HG03521 (cell line): ENCODE results near the gene YBX3.
"Not testable (repeated sequence)": the region's sequence is repeated elsewhere in the genome, so short reads cannot be mapped to it uniquely, and the experiment has no call there.

Source experiments
- ATAC-seq: cut with Tn5 transposase; IDR thresholded peaks from one replicate; pipeline ENCODE4 v1.9.1; 2021; ENCODE audit warnings: mild to moderate bottlenecking, moderate library complexity; ENCODE audit not compliant: unreplicated experiment

YBX3 gene

DNA sequence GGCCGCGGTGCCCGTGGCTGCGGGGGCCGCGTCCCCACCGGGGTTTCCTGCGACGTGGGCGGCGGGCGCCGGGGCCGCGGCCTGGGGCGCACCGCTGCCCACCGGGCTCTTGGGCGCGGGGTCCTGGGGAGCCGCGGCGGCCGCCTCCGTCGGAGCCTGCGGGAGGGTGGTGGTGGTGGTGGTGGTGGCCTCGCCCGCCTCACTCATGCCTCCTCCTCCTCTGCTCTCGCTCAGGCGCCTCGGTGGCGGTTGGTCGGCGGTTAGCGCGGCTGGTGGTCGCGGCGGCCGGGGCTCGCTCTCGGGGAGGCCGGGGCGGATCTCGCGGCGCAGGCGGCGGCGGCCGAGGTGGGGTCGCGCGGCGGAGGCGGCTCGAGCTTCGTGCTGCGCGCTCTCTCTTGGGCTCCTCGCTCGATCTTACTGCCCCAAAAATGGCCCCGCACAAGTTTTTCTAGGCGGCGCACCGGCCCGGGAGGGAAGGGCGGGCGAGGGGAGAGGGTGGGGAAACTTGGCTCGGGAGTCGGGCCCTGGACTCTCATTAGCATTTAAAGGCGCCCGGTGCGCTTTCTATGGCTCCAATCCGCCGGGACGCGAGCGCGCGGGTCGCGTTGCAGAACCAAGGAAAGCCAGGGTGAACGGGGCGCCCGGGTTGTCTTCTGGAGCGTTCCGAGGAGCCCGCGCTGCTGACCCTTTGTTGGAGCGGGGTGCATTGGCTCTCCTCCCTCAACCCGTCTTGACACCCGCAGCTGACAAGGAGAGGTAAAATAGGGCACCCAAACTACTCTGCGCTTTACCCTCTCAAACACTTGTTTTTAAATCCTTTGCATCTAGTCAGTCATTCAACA, at the start of gene YBX3:
YBX3 (minus strand) TSS at position 419 of the 842 bp plus-strand sequence; CDS start at position 207, 212 bp downstream.
- peak; percentile 47 for ATAC-seq

GRCh38 chr12:10771132-10771733, 48.1 kb upstream of the YBX3 start:
- no peak for ATAC-seq

- no peak for ATAC-seq
Observed at GRCh38 chr12:10759657-10760056, 36.5 kb upstream of the YBX3 start.

- ATAC-seq: no peak
Observed at GRCh38 chr12:10756194-10756593, 33.1 kb upstream of the YBX3 start.

DNA sequence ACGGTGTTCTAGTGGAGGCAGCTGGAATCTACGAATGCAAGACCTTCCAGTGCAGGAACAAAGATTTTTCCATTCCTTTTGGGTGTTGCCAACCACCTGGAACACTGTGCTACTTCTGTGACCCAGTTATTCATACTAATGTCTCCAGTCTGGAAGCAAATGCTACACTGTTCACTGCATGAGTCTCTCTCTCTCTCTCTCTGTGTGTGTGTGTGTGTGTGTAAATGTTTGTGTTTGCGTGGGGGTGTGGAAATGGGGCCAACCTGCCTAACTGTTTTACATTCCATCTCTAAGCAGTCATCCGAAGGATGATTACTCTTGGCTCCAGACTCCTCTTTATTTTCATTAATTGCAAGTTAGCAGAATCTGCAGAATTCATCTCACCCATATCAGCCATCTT, 29.9 kb upstream of the YBX3 start:
- ATAC-seq: no peak

DNA sequence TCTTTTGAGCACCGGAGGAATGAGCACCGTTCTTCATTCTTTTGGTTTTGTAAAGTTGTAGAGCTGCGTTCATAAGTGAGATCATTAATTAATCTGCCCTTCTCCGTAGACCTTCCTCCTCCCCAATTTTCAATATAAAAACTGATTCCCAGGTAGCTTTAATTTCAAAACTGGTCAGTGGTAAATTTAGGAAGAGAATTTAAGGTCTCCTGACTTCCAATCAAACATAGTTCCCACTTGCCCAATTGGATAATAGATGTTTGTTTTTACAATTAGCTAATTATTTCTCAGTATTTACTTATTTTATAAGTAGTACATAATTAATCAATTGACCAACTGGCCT, 27.2 kb upstream of the YBX3 start:
- ATAC-seq: no peak

DNA sequence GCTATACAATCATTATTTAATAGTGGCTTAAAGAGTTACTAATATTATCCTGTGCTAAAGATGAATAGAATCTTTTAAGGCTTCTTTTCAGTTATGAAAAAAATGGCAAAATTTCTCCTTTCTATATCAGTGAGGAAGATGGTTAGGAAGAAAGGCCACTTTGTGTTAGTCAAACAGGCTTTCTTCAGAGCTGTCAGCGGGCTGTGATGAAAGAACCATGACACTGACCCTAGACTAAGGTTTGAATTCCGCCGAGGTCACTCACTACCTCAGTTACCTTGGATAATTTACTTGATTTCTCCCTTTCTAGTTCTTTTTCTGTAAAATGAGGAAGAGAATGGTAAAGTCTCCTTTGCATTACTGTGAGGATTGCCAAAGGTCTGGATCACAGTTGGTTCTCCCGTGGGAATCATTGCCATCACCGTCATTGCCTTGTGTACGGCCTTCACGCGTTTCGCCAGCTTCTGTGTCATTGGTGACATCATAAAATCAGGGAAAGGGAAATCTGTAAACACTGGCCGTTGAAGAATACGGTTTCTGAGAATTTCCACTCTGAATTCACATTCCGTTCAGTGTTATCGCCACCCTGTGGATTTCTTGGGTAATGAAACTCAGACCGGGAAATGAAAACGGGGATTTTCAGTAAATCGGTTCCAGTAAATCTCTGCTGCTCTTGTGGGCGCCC, 26.7 kb upstream of the YBX3 start:
- peak; percentile 74 for ATAC-seq

GRCh38 chr12:10747730-10748129, 24.6 kb upstream of the YBX3 start:
- ATAC-seq: no peak

- ATAC-seq: not testable (repeated sequence)
Observed at GRCh38 chr12:10743420-10743819, 20.3 kb upstream of the YBX3 start.

GRCh38 chr12:10741845-10742244, 18.7 kb upstream of the YBX3 start:
- ATAC-seq: no peak

- no peak for ATAC-seq
Observed at GRCh38 chr12:10740182-10740581, 17.1 kb upstream of the YBX3 start.

GRCh38 chr12:10739157-10740118, 16.3 kb upstream of the YBX3 start:
- ATAC-seq: no peak

GRCh38 chr12:10737249-10737648, 14.1 kb upstream of the YBX3 start:
- ATAC-seq: no peak

GRCh38 chr12:10736463-10736862, 13.3 kb upstream of the YBX3 start:
- ATAC-seq: no peak

DNA sequence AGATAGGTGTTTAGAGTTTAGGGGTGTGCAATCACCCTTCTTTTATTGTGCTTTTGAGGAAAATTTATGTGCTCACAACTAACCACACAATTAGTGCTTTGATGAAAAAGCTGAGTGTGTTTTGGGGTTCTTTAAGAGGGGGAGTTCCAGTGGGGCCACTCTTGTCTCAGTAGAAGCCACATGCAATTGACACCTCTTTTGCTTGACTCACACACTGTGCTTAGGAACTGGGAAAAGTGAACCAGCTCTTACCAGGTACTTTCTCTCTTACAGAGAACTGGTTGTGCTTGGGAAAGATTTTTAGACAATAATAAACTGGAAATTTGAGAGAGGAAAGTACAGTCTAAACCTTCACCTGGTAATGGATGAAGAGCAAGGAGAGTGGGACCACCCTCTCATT, 12.3 kb upstream of the YBX3 start:
- ATAC-seq: no peak

DNA sequence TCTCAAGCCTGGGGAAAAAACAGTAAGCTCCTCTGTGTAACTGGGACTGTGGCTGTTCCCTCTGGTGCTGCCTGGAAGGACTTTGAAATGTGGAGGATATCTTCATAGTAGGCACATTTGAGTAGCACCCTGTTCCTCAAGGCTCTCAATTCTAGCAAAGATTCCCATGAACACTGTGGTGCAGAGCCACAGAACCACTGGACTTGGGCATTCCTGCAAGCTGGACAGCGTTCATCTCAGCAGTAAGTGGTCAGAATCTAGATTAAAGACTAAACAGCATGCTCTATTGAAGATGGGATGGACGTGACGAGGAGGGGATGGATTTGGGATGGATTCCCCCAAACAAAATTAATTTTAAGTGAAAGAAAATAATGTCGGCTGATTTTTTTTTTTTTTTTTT, 9.4 kb upstream of the YBX3 start:
- no peak for ATAC-seq

DNA sequence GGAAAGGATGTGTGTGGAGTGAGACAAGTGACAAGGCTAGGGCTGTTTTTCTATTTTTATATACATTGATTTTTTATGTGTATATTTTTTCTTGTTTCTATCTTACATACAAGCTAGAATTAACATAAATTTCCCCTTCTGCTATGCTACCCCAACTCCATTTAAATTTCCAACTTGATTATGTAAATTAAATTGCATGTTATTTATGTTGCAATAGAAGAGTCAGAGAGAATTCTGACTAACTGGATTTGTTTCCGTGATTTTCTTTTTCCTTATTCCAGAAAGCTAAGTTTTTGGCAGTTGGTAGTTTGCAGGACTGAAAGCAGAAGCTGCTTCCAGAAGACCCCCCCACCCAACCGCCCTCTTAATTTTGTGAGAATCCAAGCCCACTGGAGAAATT, 8.9 kb upstream of the YBX3 start:
- no peak for ATAC-seq

GRCh38 chr12:10730559-10730958, 7.4 kb upstream of the YBX3 start:
- ATAC-seq: no peak

DNA sequence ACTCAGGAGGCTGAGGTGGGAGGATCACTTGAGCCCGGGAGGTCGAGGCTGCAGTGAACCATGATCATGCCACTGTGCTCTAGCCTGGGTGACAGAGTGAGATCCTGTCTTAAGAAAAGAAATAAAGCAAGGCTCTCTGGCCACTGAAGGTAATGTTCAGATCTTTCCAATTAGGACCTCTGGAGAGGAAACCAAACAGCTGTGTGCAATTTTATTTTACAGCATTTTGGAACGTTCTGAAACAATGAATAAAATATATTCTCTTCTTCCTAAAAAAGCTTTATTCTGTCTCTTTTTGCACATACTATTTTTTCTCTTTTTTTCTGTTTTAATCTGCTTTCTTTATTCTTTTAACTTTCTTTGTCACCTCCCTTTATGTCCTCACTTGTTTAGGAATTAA, 5.0 kb upstream of the YBX3 start:
- ATAC-seq: no peak

DNA sequence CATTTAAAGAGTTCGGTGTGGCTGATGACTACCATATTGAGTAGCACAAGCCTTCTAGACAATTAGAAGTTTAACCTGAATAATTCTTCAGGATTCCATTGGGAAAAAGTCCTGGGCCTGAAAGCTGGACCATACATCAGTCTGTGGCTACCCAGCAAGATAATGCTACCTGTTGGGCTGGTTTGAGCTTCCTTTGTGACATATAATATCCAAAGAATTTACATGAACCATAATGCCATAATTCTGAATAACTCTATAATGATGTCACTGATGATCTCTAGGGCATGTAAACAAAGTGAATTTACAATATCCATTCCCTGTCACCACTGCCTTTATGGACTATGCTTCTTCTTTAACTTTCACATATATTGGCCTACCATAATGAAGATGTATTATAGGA, 3.8 kb upstream of the YBX3 start:
- ATAC-seq: no peak

DNA sequence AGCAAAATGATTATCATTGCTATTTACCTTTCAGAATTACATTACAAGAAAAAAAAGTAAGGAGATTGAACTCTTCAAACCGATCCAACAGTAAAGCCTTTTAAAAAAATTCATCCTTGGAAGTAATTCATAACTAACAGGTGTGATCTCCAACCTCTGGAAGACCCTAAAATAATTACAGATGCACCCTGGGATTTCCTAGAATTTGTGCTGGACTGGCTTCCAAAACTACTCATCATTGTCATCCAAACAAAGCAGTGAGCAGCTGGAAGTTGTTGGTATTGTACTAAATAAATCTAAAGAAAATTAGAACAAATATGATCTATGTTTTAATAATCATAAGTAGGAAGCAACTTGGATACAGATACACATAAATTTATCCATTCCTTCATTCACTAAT, 1.9 kb upstream of the YBX3 start:
- ATAC-seq: no peak
